Lower lobe of right lung (tissue), 2 donors: ENCODE measurements around the gene SWT1. TPM values are rescaled to one million over a fixed set of nuclear protein-coding genes. Genes with fewer than 3 reads are reported as not detected.
A peak's percentile ranks its signal among the peaks of the same experiment; 100 is the strongest.

Experiments
- ATAC-seq, 2 donors: fragments of 200-7000 bp; cut with Tn5 transposase; one replicate each; pipeline ENCODE4 v1.9.1; 2020 to 2022; ENCODE audit warnings: mild to moderate bottlenecking in 2 of 2, moderate library complexity in 2 of 2
- DNase-seq: peaks from one replicate; pipeline ENCODE4 v3.0.0-alpha.2; 2020
- H3K27ac ChIP-seq: fragments of 200-600 bp; one replicate; pipeline ENCODE4 v1.8.0; 2022
- H3K27me3 ChIP-seq: fragments of 200-600 bp; one replicate; pipeline ENCODE4 v1.8.0; 2022; ENCODE audit warnings: low read depth
- H3K36me3 ChIP-seq: fragments of 200-600 bp; one replicate; pipeline ENCODE4 v1.8.0; 2022; ENCODE audit warnings: mild to moderate bottlenecking
- H3K4me1 ChIP-seq: fragments of 200-600 bp; one replicate; pipeline ENCODE4 v1.8.0; 2022
- H3K4me3 ChIP-seq: fragments of 200-600 bp; one replicate; pipeline ENCODE4 v1.8.0; 2022; ENCODE audit warnings: mild to moderate bottlenecking
- H3K9me3 ChIP-seq: fragments of 200-600 bp; one replicate; pipeline ENCODE4 v1.8.0; 2022
- intact Hi-C: fragments of 100-400 bp; cut with DNase I; formaldehyde crosslinking; loops from one replicate; pipeline ENCODE4 v1.11.0; 2022
- total RNA-seq: library from RNA; stranded (reverse); fragmentation: NEBNext Ultra II Directional; extraction: Animal tissue kit (Norgen Biotek cat#: 25700); gene quantifications from one replicate; pipeline ENCODE4 v1.2.1, GENCODE V29; 2021
- TF ChIP-seq, protein P1 (sequence below): fragments of 200-600 bp; IDR thresholded peaks from one replicate; pipeline ENCODE4 v1.8.0; 2022; ENCODE audit warnings: antibody characterized with exemption, mild to moderate bottlenecking
- donor health status: DM: no; HTN: yes; CAD: no; lungs with severe emphysema.

Gene SWT1
- total RNA-seq, 1 donor from 2014 or later, result 7.4 TPM

DNA sequence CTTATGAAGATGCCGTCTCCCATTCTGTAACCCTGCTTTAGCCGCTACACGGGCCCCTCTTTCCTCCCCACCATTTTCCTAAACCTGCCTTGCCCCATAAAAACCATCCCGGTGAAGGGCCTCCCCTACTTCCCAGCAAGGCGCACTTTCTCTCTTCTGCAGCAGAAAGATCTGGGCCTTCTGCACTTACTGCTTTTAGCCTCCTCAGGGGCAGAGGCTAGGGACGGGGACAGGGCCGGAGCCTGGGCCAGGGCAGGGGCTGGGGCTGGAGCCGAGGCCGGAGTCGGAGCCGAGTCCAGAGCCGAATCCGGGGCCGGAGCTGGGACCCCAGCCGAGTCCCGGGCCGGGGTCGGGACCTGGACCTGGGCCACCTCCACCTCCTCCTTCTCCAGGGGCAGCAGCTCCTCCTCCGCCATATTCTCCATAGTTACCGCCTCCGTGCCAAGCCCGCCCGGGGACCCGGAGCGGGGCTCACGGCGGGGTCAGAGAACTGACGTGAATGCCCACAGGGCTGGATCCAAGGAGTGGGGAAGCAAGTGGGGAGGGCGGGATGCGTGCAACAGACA lies 596 bp upstream of the SWT1 start:
- DNase-seq, result no peak
- intact Hi-C loops, result no loop called here
- peak overlapping the region; percentile 99 for H3K27ac ChIP-seq
- peak overlapping the region; percentile 87 for H3K4me3 ChIP-seq
- peaks cover 44% of the 10 kb centered on the region for H3K4me1 ChIP-seq
- TF ChIP-seq, protein P1, sequence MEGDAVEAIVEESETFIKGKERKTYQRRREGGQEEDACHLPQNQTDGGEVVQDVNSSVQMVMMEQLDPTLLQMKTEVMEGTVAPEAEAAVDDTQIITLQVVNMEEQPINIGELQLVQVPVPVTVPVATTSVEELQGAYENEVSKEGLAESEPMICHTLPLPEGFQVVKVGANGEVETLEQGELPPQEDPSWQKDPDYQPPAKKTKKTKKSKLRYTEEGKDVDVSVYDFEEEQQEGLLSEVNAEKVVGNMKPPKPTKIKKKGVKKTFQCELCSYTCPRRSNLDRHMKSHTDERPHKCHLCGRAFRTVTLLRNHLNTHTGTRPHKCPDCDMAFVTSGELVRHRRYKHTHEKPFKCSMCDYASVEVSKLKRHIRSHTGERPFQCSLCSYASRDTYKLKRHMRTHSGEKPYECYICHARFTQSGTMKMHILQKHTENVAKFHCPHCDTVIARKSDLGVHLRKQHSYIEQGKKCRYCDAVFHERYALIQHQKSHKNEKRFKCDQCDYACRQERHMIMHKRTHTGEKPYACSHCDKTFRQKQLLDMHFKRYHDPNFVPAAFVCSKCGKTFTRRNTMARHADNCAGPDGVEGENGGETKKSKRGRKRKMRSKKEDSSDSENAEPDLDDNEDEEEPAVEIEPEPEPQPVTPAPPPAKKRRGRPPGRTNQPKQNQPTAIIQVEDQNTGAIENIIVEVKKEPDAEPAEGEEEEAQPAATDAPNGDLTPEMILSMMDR, result no peak
- ATAC-seq, result peak; percentile 69 to 75
- no peaks in the 10 kb centered on the region for H3K9me3 ChIP-seq
- no peaks in the 10 kb centered on the region for H3K27me3 ChIP-seq
- H3K36me3 ChIP-seq, result no peaks in the 10 kb centered on the region

DNA sequence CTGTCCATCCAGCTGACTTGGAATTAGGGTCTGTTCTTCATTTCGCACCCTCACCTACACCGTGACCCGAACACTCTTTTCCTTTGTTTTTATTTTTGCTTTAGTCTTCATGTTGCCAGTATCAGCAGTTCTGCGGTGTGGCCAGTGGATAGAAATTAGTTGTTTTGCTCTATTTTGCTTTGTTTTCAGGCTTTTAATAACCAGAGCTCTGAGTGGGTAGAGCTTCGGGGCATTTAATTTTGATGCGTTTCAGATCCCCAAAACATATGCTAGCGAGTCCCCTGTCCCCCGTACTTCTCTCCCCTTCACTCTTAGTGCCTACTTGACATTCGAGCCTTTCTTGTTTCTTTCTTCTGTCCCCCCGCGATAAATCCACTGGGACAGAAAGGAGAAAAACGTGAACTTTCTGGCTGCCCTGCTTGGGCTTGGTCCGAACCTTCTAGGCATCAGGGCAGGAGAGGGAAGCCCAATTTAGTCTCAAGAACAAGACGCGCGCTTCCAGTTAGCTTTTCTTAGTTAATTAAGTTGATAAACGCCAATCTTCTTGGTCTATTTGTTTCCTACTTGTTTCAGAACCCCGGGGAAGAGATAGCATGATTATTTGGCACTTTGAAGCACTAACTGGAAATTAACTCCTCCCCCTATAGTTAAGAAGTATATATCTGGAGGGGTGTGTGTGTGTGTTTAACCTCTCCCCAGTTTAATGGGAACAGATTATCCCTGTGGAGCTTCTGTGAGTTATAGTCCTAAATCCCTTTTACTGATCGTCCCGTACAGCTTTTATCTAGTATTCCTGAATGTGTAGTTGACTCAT lies 839 bp downstream of the SWT1 start:
- Histone ChIP-seq H3K4me1 (peaks cover 40% of the 10 kb centered on the region), H3K27me3 (no peaks in the 10 kb centered on the region), H3K9me3 (no peaks in the 10 kb centered on the region), H3K27ac (peak overlapping the region; percentile 99), H3K36me3 (no peaks in the 10 kb centered on the region), H3K4me3 (peak overlapping the region; percentile 87)
- DNase-seq, result no peak
- ATAC-seq, result no peak
- intact Hi-C loops, result no loop called here
- TF ChIP-seq, protein P1, result no peak

DNA sequence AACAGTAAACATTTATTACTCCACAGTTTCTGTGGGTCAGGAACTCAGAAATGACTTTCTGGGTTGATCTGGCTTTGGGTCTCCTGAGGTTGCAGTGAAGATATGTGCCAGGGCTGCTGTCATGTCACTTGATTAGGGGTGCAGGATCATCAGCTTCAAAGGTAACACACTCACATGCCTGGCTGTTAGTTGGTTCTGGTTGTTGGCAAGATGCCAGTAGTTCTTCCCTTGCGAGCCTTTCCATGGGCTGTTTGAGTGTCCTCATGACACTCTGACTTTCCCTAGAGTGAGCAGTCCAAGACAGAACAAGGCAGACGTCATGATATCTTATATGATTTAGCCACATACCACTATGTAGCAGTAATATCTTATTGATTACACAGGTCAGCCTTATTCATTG lies 1.8 kb downstream of the SWT1 start:
- intact Hi-C loops, result no loop called here
- DNase-seq, result no peak

DNA sequence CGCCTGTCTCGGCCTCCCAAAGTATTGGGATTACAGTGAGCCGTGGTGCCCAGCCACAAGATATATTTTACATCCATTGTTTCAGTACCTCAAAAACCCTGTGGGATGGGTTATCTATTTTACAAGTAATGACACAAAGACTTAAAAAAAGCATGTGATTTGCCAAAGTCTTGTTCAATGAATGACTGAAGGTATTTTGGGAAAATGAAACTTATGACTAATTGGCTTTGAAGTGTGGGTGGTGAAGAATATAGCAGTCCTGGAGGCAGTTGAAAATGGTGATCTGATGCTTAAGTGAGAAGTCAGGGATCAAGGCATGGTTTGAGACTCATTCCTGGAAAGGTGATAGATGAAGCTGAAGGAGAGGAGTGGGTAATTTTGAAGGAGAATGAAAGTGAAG lies 3.0 kb downstream of the SWT1 start:
- peaks cover 17% of the 10 kb centered on the region for H3K36me3 ChIP-seq
- DNase-seq (no peak), ATAC-seq (no peak)
- H3K27ac ChIP-seq, result no peak overlapping the region
- H3K27me3 ChIP-seq, result no peaks in the 10 kb centered on the region
- no peaks in the 10 kb centered on the region for H3K9me3 ChIP-seq
- H3K4me1 ChIP-seq, result peaks cover 21% of the 10 kb centered on the region
- intact Hi-C loops, result no loop called here
- H3K4me3 ChIP-seq, result no peak overlapping the region
- TF ChIP-seq, protein P1, result no peak

More for the DNA sequence above, 1.8 kb downstream of the SWT1 start:
- TF ChIP-seq, protein P1, result no peak
- H3K36me3 ChIP-seq, result peaks cover 5% of the 10 kb centered on the region
- H3K9me3 ChIP-seq, result no peaks in the 10 kb centered on the region
- no peak overlapping the region for H3K27ac ChIP-seq
- H3K27me3 ChIP-seq, result no peaks in the 10 kb centered on the region
- H3K4me1 ChIP-seq, result peaks cover 32% of the 10 kb centered on the region
- ATAC-seq, result no peak
- H3K4me3 ChIP-seq, result no peak overlapping the region

DNA sequence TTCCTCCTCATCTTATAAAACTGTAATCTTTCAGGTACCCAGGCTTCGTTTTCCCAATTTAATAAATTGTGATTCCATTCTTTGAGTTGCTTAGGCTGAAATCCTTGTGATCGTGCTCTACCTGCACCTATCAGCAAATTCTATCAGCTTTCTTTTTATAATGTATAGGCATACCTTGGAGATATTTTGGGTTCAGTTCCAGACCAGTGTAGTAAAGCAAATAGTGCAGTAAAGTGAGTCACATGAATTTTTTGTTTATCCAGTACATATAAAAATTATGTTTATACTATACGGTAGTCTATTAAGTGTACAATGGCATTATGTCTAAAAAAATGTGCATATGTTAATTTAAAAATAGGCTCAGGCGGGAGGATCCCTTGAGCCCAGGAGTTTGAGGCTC lies 5.5 kb downstream of the SWT1 start:
- Histone ChIP-seq H3K9me3 (no peaks in the 10 kb centered on the region), H3K4me3 (no peak overlapping the region), H3K36me3 (peaks cover 34% of the 10 kb centered on the region), H3K27me3 (no peaks in the 10 kb centered on the region), H3K4me1 (peaks cover 19% of the 10 kb centered on the region), H3K27ac (no peak overlapping the region)
- TF ChIP-seq, protein P1, result no peak
- intact Hi-C loops, result no loop called here
- DNase-seq (no peak), ATAC-seq (no peak)
